ENCODE results near the gene VEGFA. TPM values are rescaled to one million over a fixed set of nuclear protein-coding genes. Genes with fewer than 3 reads are reported as not detected.

Gene VEGFA
- total RNA-seq, 3 donors from 2014 or later = 89.4 to 165 (median 94.7) TPM

DNA sequence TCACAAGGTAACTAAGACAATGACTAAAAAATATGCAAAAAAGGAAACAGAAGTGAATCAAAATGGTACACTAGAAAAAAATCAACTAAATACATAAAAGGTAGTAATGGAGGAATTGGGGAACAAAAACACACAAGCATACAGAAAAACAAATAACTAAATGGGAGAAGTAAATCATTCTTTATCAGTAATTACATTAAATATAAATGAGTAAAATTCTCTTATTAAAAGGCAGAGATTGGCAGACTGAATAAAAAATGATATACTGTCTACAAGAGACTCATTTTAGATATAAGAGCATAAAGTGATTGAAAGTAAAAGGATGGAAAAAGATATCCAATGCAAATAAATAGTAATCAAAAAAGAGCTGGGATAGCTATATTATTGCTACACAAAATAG lies 39.4 kb upstream of the VEGFA start:
- Histone ChIP-seq H3K4me3 (no peak overlapping the region), H3K9me3 (peaks cover 8% of the 10 kb centered on the region), H3K4me1 (ENCODE audit: low read depth) (peaks cover 10% of the 10 kb centered on the region), H3K36me3 (ENCODE audit: low read depth) (no peaks in the 10 kb centered on the region)
- intact Hi-C loops (cut with DNase I, micrococcal nuclease) = no loop called here
- TF ChIP-seq, protein P1, sequence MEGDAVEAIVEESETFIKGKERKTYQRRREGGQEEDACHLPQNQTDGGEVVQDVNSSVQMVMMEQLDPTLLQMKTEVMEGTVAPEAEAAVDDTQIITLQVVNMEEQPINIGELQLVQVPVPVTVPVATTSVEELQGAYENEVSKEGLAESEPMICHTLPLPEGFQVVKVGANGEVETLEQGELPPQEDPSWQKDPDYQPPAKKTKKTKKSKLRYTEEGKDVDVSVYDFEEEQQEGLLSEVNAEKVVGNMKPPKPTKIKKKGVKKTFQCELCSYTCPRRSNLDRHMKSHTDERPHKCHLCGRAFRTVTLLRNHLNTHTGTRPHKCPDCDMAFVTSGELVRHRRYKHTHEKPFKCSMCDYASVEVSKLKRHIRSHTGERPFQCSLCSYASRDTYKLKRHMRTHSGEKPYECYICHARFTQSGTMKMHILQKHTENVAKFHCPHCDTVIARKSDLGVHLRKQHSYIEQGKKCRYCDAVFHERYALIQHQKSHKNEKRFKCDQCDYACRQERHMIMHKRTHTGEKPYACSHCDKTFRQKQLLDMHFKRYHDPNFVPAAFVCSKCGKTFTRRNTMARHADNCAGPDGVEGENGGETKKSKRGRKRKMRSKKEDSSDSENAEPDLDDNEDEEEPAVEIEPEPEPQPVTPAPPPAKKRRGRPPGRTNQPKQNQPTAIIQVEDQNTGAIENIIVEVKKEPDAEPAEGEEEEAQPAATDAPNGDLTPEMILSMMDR (IDR thresholded peaks at IDR 0.05) = no peak
- ATAC-seq = no peak
- no peak for DNase-seq

DNA sequence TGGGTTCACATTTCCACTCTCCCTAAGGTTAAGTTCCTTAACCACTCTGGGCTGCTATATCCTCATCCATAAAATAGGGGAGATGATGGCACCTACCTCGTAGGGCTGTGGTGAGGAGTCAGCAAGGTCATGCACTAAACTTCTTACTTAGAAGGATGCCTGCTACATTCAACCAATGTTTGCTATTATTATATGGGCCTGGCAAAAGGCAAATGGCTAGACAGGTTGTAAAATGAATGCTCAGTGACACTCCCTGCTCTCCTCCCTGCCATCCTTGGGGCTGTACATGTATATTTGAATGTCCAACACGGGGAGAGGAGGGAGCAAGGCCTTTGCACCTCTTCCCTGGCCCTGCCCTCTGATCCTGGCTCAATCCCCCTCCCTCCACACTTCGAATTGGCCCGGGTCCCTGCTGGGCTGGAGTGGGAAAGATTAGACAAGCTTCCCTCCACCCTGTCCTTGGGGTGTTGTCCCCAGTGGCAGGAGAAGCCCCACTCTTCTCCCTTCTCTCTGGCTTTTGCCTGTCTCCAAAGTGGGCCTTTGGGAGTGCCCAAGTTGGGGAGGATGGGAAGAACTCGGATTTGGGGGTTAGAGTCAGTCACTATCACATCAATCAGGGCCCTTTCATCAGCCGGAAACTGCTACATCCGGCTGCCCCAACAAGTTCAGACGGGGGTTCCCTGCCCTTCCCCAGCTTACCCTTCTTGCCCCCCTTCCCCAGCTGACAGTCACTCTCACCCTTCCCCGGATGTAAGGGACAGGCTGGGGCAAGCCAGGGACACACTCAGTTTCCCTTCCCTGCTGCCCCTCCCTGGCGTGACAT lies 36.3 kb upstream of the VEGFA start:
- peaks cover 10% of the 10 kb centered on the region for H3K4me1 ChIP-seq (ENCODE audit: low read depth)
- peak; percentile 79 for ATAC-seq
- no peak for DNase-seq

DNA sequence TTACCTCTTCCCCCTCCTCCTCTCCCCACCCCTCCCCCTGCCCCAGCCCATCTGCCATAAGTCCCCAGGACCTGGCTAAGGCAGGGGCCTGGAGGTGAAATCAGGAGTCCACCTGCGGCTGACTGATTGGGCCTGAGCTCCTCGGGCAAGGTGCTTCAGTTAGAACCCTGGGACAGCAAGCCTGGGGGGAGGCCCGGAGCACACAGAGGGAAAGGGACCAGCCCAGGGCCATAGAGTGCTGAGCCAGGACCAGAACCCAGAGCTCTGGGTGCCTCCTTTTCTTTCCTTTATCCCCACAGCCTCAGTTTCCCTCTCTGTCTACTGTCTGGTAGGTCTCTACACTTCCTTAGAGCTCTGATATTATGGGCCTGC lies 35.7 kb upstream of the VEGFA start:
- ATAC-seq = no peak
- intact Hi-C loops (cut with DNase I, micrococcal nuclease) = no loop called here
- Histone ChIP-seq H3K36me3 (ENCODE audit: low read depth) (no peaks in the 10 kb centered on the region), H3K9me3 (peaks cover 8% of the 10 kb centered on the region), H3K4me1 (ENCODE audit: low read depth) (peaks cover 10% of the 10 kb centered on the region), H3K4me3 (no peak overlapping the region)
- no peak for DNase-seq
- TF ChIP-seq, protein P1 (IDR thresholded peaks at IDR 0.05) = no peak

More for the DNA sequence above, 36.3 kb upstream of the VEGFA start:
- TF ChIP-seq, protein P1 (IDR thresholded peaks at IDR 0.05) = no peak
- intact Hi-C loops (cut with DNase I, micrococcal nuclease) = no loop called here
- Histone ChIP-seq H3K9me3 (peaks cover 8% of the 10 kb centered on the region), H3K36me3 (ENCODE audit: low read depth) (no peaks in the 10 kb centered on the region), H3K4me3 (no peak overlapping the region)

DNA sequence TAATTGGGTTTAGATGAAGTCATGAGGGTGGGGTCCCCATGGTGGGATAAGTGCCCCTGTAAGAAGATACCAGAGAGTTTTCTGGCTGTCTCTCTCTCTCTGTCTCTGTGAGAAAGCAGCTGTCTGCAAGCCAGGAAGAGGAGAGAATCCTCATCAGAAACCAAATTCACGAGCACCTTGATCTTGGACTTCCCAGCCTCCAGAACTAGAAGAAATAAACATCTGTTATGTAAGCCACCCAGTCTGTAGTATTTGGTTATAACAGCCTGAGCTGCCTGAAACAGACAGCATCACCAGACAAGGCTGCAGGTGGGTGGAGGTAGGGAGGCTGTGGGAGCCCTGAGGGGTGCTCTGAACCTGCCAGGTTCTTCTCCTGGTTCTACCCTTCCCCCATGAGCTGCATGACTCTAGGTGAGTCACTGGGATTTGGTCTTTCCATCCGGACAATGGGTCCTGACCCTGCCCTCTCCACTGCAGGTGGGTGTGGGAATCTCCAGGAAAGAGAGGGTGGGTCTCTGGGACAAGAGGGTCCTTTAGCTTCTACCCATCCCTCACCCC lies 34.3 kb upstream of the VEGFA start:
- H3K4me3 ChIP-seq = no peak overlapping the region
- ATAC-seq = no peak
- intact Hi-C loops (cut with DNase I, micrococcal nuclease) = no loop called here
- peaks cover 4% of the 10 kb centered on the region for H3K9me3 ChIP-seq
- TF ChIP-seq, protein P1 (IDR thresholded peaks at IDR 0.05) = no peak
- H3K36me3 ChIP-seq (ENCODE audit: low read depth) = no peaks in the 10 kb centered on the region
- peaks cover 11% of the 10 kb centered on the region for H3K4me1 ChIP-seq (ENCODE audit: low read depth)
- no peak for DNase-seq

DNA sequence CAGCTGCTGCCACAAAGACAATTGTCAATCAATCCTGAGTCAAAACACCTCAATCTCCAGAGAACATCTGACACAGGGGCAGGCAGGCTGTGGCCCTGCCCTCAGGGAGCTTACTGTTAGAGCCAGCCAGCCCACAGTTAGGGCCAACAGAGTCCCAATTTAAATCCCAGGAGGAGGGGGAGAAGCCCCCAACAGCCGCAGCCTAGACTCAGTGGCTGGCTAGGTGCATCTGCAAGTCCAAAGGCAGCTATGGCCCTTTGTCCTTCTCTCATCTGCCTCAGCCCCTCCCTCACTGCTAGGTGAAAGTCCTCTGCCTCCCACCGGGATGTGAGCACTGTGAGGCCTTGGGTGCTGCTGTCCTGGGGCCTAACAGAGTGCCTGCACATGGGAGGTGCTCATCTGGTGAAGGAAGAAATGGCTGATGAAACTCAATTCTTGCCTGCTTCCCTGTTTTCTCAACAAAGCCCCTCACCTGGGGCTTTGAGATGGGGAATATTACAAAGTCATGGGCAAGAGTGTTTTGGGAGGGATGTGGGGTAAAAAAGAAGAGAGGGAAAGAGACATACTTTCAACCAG lies 33.7 kb upstream of the VEGFA start:
- H3K9me3 ChIP-seq = no peaks in the 10 kb centered on the region
- H3K4me3 ChIP-seq = no peak overlapping the region
- H3K36me3 ChIP-seq (ENCODE audit: low read depth) = no peaks in the 10 kb centered on the region
- intact Hi-C loops (cut with DNase I, micrococcal nuclease) = no loop called here
- H3K4me1 ChIP-seq (ENCODE audit: low read depth) = peaks cover 16% of the 10 kb centered on the region
- ATAC-seq = no peak
- TF ChIP-seq, protein P1 (IDR thresholded peaks at IDR 0.05) = no peak
- DNase-seq = no peak
